ENCODE measurements around the gene SLIT3.
"Not testable (repeated sequence)": the region's sequence is repeated elsewhere in the genome, so short reads cannot be mapped to it uniquely, and the experiment has no call there.

Gene SLIT3

DNA sequence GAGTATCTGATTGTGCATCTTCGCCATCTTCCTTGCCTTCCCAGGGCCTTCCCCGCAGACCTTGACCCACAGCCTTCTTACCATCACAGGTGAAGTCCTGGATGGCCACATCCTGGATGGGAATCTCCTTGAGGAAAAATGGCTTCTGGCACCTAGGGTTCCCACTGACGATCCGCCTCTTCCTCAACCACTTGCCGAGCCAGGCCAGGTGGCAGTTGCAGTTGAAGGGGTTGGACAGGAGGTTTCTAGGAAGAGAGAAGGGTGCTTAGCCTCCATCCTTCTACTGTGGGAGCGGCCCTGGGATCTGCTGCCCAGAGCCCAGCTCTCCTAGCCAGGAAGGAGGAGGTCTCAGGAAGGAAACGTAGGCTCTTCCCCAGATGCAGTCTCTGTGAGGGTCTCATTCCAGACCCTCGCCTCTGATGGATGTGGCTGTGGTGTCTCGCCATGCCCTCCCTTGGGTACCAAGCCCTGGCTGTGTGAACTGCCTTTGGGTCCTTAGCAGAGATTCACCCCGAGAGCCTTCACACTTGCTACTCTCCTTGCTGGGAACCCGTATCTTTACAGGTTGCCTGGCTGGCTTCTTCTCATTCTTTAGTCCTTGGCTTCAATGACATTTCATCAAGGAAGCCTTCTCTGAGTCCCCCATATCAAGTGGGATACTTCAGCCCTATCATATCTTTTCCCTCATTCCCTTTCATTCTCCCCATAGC, 551.4 kb downstream of the SLIT3 start:
- DNase-seq, result no peak

DNA sequence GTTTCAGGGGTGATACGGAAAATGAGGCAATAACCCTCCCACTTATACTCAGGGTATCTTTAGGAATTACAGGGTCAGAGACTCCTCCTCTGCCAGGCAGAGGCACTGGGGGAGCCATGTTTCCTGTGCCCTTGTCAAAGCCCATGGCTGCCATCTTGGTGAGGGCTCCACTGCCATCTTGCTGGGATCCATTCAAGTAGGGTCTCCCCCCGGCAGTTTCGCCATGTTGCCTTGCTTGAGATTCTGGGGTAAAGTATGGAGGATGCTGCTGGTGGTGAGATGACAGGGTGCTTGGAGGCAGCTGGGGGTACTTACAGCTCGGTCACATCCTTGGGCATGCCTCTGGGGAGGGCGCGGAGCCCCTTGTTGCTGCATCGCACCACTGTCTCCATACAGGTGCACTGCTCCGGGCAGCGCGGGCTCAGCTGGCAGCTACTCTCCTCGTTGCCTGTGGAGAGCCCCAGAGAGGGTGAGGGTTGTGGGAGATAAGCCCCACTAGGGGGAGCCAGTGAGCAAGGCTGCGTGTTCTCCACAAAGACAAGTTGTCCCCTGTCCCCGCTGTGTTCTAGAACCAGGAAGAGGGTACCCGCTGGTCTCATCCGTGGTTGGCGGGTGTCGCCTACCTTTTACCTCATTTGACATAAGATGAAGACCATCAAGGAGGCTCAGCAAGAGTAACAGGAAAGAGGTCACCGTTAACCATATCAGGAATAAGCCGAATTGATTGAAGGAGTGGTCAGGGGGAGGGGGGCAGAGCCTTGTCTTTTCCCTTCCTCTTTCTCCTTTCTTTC, 552.8 kb downstream of the SLIT3 start:
- DNase-seq, result peak; percentile 38

DNA sequence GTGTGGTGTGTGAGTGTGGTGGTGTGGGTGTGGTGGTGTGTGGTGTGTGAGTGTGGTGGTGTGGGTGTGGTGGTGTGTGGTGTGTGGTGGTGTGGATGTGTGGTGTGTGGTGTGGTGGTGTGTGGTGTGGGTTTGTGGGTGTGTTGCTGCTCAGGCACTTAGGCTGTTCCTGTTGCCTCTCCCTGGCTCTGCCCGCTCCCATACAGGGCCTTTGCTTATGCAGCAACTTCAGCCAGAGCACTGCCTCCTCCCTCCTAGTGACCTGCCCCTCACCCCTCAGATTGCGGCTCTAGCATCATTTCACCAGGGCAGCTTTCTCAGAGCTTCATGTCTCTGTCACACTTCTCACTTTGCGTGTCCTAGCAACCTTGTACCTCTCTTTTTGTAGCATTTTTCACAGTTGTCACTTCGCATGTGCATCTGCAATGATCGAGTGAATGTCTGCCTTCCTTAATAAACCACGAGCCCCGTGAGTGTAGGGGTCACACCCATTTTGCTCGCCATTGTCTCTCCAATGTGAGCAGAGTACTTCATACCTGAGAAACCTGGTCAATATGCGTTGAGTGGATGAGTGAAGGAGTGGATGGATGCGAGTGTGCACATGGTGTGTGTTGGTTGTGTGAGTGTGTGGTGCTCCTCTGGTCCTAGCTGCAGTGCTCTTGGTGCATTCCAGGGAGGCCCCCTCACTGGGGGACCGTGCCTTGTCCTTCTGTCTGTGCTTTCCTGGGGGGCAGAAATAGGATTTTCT, 553.9 kb downstream of the SLIT3 start:
- peak; percentile 32 for DNase-seq

GRCh38 chr5:168746126-168746892, 554.6 kb downstream of the SLIT3 start:
- DNase-seq, result peak; percentile 16

- no peak for DNase-seq
Measured at GRCh38 chr5:168743617-168744016, 557.3 kb downstream of the SLIT3 start.

DNA sequence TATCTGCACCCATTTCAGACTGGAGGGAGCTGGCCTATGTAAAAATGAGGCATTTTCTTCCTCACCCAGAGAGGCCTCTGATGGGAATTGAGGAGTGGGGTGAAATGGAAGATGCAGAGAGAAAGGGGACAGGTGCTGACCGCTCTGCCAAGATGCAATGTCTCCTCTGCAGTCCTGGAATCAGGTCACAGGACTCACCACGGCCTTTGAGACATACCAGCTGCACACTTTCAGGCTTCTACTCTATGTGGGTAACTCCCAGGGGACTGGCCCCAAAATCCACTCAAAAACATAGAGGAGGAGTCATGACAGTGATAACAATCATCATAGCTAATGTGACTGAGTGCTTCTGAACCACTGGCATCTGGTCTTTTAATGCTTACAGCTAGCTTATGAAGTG, 558.6 kb downstream of the SLIT3 start:
- not testable (repeated sequence) for DNase-seq

DNA sequence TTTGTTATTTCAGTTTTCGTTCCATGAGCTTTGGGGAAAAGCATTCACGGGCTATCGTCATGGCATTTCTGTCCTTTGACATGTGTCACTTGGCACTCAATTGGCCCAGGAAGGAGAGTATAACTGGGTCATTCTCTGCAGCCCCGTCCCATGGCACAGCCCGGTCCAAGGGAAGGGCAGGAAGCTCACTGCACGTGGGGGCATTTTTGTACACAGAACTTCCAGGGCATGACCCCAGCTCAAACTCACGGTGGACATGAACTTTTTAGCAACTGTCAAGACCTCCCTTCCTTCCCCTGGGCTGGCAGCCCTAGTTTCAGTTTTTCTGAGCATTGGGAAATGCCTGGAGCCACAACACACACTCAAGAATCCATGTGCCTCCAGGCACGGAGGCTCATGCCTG, 560.1 kb downstream of the SLIT3 start:
- DNase-seq, result no peak

DNA sequence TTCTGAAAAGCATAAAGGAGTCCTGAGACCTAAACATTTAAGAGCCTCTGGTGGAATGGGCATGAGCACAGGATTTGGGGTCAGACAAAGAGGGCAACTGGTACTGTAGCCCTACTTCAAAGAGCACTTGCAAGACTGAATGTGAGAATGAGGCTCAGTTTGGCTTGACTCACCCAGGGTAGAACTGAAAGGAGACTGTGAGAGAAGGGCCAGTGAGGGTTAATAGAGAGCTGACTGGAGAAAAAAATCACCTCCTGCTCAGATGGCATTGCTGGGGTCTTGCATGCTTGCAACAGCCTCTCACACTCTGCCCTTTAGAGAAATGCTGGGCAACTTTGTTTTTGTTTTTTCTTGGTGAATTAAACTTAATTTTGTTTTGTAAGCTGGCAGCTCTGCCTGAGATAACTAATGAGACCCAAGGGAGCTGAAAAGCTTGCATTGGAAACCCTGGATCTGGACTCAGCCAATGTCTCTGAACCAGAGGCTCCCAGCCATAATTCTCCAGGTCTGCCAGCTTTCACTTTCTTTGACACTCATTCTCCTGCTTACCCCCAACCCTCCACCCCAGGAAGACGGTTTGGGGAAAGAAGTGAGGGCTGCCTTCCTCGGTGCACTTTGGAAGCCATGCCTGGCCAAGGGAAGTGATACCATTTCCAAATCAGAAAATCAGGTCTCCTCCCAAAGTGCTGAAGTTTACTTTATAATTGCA, 560.7 kb downstream of the SLIT3 start:
- DNase-seq, result peak; percentile 1

DNA sequence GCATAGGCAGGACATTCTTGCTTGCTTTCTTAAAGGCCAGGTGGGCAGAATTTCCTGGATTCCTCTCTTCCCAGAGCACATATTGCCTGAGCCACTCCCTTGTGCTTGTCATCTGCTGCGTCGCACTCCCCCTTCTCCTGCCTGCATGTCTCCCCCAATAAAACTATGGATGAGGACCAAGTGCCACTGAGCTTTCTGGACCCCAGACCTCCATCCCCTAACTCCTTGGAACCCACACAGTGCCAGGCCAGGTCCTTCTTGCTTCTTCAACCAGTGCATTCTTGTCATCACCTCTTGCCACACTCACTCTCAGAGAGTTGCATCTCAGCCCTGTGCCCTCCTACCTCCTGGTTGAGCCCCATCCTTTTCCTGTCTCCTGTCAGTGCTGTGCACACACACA, 563.9 kb downstream of the SLIT3 start:
- no peak for DNase-seq

DNA sequence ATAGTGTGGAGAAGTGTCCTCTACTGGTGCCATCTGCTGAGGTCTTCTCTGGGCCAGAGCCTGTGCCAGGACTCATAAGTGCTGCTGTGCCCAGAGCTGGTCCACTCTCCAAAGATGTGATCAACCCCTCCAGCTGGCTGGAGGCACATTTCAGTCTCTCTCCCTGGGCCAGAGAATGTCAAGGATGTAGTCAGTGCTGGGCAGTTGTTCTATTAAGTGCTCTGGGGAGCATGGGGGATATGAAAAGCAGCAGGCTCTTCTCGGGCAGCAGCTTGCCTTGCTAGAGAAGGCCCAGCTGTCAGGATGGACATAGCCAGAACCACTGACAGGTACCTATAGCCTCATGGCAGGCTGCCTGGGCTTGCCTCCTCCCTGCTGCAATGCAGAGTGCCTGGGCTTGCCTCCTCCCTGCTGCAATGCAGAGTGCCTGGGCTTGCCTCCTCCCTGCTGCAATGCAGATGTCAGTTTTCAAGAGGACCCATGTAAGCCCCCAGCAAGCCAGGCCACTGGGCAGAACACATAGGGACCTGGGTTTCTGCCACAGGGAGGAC, 564.6 kb downstream of the SLIT3 start:
- no peak for DNase-seq

- no peak for DNase-seq
Measured at GRCh38 chr5:168734620-168735300, 566.2 kb downstream of the SLIT3 start.

- no peak for DNase-seq
Measured at GRCh38 chr5:168734119-168734518, 566.8 kb downstream of the SLIT3 start.

DNA sequence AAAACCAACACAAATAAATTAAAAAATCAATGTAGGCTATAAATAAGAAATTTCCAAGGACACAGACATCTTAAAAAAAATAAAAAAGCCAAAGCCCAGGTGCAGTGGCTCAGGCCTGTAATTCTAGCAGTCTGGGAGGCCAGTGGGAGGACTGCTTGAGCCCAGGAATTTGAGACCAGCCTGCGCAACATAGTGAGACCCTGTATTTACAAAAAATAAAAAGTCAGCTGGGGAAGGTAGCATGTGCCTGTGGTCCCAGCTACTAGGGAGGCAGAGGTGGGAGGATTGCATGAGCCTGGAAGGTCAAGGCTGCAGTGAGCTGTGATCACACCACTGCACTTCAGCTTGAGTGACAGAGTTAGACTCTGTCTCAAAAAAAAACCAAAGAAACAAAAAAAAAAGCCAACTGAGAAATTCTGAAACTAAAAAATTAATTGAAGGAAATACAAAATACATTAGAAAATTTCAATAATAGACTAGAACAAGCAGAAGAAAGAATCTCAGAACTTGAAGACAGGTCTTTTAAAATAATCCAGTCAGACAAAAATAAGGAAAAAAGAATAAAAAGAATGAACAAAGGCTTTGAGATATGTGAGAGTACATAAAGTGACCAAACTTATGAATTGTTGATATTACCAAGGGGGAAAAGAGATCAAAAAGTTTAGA, 572.3 kb downstream of the SLIT3 start:
- no peak for DNase-seq

GRCh38 chr5:168727547-168727946, 573.4 kb downstream of the SLIT3 start:
- DNase-seq, result no peak

- DNase-seq, result no peak
Measured at GRCh38 chr5:168726342-168726741, 574.6 kb downstream of the SLIT3 start.

DNA sequence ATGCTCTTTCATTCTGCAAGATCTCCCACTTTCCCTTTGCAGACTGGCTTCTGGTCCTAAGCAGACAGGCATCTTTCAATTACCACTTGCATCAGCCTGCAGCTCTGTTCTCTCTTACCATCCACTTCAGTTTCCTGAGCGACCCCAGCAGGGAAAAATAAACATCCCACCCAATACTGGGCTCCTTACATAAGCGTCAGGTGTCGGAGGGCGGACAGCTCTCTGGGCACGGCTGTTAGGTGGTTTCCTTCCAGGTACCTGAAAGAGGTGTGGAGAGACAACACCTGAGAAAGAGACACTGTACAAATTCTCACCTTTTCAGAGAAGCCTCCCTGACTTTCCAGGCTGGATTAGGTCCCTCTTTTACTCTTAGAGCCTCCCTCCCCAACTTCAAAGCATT, 576.7 kb downstream of the SLIT3 start:
- no peak for DNase-seq

GRCh38 chr5:168723037-168723436, 577.9 kb downstream of the SLIT3 start:
- DNase-seq, result no peak

DNA sequence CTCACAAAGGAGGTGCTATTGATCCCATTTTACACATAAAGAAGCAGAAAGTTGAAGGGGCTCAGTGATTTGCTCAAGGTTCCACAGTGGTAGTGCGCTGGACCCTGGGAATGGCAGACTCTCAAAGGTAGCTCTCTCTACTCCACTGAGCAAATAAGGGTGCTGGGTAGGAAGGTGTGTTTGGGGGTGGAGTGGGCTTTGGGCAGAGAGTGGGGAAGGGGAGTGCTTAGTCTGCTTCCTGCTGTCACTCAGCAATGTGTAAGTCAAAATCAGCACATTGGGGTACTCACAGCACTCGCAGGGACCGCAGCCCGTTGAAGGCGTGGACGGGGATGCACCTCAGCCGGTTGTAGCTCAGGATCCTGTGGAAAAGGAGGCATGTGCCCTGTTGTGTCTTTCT, 579.0 kb downstream of the SLIT3 start:
- DNase-seq, result no peak

DNA sequence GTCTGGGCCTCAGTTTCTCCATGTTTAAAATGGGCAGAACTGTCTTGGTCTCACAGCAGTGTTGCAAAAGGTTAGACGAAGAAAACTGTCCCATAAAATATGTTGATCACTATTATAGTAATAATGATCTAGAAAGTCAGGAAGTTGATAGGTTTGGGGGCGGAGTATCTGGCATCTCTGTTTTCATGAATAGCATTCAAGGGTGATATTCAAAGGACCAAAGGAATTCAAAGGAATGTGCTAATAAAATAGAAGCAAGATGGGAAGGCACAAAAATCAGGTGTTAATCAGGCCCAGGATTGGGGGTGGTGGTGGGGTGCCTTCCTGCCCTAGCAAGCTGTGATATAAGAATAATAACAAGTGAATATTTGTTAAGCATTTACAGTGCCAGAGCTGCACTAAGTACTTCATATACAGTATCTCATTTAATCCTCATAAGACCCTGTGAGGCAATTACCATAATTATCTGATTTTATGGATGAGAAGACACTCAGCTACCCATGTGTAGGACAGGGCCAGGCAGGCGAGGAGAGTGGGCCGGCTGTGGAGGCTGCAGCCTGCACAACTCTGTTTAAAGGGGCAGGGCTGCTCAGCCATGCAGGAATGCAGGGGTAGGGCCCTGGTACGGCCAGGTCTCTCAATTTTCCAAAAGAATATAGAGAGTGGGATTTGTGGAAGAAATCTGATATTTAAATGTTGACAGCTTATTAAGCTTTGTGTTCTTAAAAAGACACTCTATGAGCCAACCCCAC, 579.8 kb downstream of the SLIT3 start:
- DNase-seq, result peak; percentile 18

GRCh38 chr5:168720575-168720974, 580.4 kb downstream of the SLIT3 start:
- DNase-seq, result peak; percentile 3

Measured in right forelimb (tissue), 1 donor.